ENCODE results near the gene MARS1. TPM values are rescaled to one million over a fixed set of nuclear protein-coding genes. Genes with fewer than 3 reads are reported as not detected.

The MARS1 gene
- total RNA-seq, 1 donor from 2014 or later, result 351 TPM

DNA sequence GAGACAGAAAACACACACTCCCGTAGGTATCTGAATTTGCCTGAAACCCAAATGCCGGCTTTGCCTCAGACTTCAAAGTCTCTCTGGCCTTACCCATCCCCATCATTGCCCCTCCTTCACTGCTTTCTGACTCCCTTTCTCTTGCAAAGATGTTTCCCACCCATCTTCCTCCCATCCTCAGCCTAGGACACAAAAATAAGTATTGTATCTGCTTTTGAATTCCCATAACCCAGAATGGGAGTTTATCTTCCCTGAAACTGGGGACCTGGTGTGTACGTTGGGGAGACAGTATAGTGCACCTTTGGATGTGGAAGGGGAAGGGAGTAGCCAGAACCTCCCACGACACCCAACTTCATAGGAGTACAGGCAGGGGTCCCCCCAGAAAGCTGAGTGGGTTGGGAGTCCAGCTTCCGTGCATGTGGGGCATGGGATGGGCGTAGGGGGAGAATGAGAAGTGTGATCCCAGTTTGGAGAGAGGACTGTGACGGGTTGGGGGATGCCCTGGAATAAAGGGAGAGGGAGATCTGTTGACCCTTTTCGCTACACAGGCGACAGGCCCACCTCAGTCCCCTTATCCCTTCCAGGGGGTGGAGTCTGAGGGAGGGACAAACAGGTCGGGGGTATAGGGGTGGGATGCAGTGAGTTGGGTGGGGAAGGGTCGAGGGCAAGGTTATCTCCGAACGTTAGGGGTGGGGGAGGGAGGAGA lies 61.5 kb downstream of the MARS1 start:
- Histone ChIP-seq H3K4me3 (ENCODE audit: insufficient read depth, low read depth, low read length) (peak overlapping the region; percentile 69), H3K9ac (ENCODE audit: low read length) (peak overlapping the region; percentile 72), H2AFZ (ENCODE audit: low read depth, low read length) (peak overlapping the region; percentile 82), H3K4me1 (ENCODE audit: insufficient read depth, low read length) (peaks cover 29% of the 10 kb centered on the region), H3K27me3 (ENCODE audit: insufficient read depth, low read length) (peaks cover 10% of the 10 kb centered on the region), H3K9me3 (ENCODE audit: insufficient read depth, low read depth, low read length) (no peaks in the 10 kb centered on the region), H3K36me3 (ENCODE audit: insufficient read depth, low read length) (peaks cover 3% of the 10 kb centered on the region), H3K79me2 (ENCODE audit: insufficient read depth, low read length) (peaks cover 27% of the 10 kb centered on the region), H3K27ac (ENCODE audit: low read depth, low read length) (no peak overlapping the region), H4K20me1 (ENCODE audit: insufficient read depth, low read length) (peaks cover 20% of the 10 kb centered on the region), H3K4me2 (ENCODE audit: low read length) (peak overlapping the region; percentile 93)
- H3K4me1 Mint-ChIP-seq (ENCODE audit: low read depth, unreplicated experiment), result peaks cover 42% of the 10 kb centered on the region
- H3K4me3 Mint-ChIP-seq (ENCODE audit: unreplicated experiment), result peak overlapping the region; percentile 86
- H3K27ac Mint-ChIP-seq (ENCODE audit: unreplicated experiment), result no peak overlapping the region
- FAIRE-seq, result no peak
- H3K27me3 Mint-ChIP-seq (ENCODE audit: low read depth, unreplicated experiment), result peaks cover 11% of the 10 kb centered on the region
- TF ChIP-seq, protein P1, sequence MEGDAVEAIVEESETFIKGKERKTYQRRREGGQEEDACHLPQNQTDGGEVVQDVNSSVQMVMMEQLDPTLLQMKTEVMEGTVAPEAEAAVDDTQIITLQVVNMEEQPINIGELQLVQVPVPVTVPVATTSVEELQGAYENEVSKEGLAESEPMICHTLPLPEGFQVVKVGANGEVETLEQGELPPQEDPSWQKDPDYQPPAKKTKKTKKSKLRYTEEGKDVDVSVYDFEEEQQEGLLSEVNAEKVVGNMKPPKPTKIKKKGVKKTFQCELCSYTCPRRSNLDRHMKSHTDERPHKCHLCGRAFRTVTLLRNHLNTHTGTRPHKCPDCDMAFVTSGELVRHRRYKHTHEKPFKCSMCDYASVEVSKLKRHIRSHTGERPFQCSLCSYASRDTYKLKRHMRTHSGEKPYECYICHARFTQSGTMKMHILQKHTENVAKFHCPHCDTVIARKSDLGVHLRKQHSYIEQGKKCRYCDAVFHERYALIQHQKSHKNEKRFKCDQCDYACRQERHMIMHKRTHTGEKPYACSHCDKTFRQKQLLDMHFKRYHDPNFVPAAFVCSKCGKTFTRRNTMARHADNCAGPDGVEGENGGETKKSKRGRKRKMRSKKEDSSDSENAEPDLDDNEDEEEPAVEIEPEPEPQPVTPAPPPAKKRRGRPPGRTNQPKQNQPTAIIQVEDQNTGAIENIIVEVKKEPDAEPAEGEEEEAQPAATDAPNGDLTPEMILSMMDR (IDR thresholded peaks at IDR 0.05; ENCODE audit: insufficient read depth, low read depth, low read length), result no peak
- TF ChIP-seq EZH2 (IDR thresholded peaks at IDR 0.05; ENCODE audit: insufficient read depth, low read length), result no peak
- DNase-seq (ENCODE audit: low read depth), result no peak
- peaks cover 11% of the 10 kb centered on the region for H3K36me3 Mint-ChIP-seq (ENCODE audit: low read depth, unreplicated experiment)
- H3K9me3 Mint-ChIP-seq (ENCODE audit: unreplicated experiment), result peaks cover 3% of the 10 kb centered on the region

DNA sequence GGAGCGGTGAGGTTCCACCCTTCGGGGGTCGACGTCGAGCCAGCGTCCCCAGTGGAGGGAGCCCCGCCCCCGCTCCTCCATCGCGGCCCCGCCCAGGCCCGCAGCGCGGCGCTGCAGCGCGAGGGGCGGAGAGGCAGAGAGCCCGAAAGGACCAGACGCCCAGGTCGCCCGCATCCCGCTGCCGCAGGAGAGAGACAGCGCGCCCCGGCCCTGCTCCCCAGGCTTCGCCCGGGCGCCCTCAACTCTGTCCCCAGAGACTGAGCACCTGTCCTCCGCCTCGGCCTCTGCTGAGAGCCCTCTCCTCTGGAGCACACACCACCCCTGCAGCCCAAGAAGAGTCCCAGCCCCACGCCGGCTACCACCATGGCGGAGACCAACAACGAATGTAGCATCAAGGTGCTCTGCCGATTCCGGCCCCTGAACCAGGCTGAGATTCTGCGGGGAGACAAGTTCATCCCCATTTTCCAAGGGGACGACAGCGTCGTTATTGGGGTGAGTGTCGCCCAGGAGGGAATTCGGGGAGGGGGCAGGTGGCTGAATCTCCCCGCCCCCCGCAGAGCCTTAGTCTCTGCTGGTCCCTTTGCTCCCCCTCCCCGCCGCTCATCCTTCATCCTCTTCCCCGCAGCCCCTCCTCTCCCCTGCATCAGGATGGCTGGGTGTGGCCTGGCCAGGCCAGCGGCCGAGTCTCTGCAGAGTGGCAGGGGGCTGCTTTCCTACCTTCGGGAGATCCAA lies 62.2 kb downstream of the MARS1 start, which contains the start of gene KIF5A:
TSS of gene KIF5A (plus strand) at position 136 of the 732 bp plus-strand sequence. CDS start at position 364, 228 bp downstream.
- DNase-seq (ENCODE audit: low read depth), result no peak
- Mint-ChIP-seq H3K4me3 (ENCODE audit: unreplicated experiment) (peak within 1 kb of the TSS; percentile 86), H3K27me3 (ENCODE audit: low read depth, unreplicated experiment) (peaks cover 11% of the 10 kb centered on the region), H3K9me3 (ENCODE audit: unreplicated experiment) (peaks cover 3% of the 10 kb centered on the region), H3K4me1 (ENCODE audit: low read depth, unreplicated experiment) (peaks cover 37% of the 10 kb centered on the region), H3K27ac (ENCODE audit: unreplicated experiment) (no peak within 1 kb of the TSS), H3K36me3 (ENCODE audit: low read depth, unreplicated experiment) (peaks cover 11% of the 10 kb centered on the region)
- peak within 1 kb of the TSS; percentile 72 for H3K9ac ChIP-seq (ENCODE audit: low read length)
- peaks cover 10% of the 10 kb centered on the region for H3K27me3 ChIP-seq (ENCODE audit: insufficient read depth, low read length)
- peaks cover 3% of the 10 kb centered on the region for H3K36me3 ChIP-seq (ENCODE audit: insufficient read depth, low read length)
- H3K4me3 ChIP-seq (ENCODE audit: insufficient read depth, low read depth, low read length), result peak within 1 kb of the TSS; percentile 69
- H3K79me2 ChIP-seq (ENCODE audit: insufficient read depth, low read length), result peaks cover 20% of the 10 kb centered on the region
- TF ChIP-seq, protein P1 (IDR thresholded peaks at IDR 0.05; ENCODE audit: insufficient read depth, low read depth, low read length), result no peak
- TF ChIP-seq EZH2 (IDR thresholded peaks at IDR 0.05; ENCODE audit: insufficient read depth, low read length), result peak; percentile 68
- H3K4me1 ChIP-seq (ENCODE audit: insufficient read depth, low read length), result peaks cover 29% of the 10 kb centered on the region
- H3K9me3 ChIP-seq (ENCODE audit: insufficient read depth, low read depth, low read length), result no peaks in the 10 kb centered on the region
- H2AFZ ChIP-seq (ENCODE audit: low read depth, low read length), result peak within 1 kb of the TSS; percentile 82
- H3K4me2 ChIP-seq (ENCODE audit: low read length), result peak within 1 kb of the TSS; percentile 93
- peaks cover 20% of the 10 kb centered on the region for H4K20me1 ChIP-seq (ENCODE audit: insufficient read depth, low read length)
- no peak within 1 kb of the TSS for H3K27ac ChIP-seq (ENCODE audit: low read depth, low read length)
- FAIRE-seq, result no peak
